T-helper 1 cell treated with Interleukin-12 subunit alpha and Interleukin-12 subunit beta and Interleukin-4 antibody, amounts not matched to agents 30 μg/mL and 1 μg/mL, for 36 hours (primary cell): Measurements from ENCODE around the gene KMT2D.

Experiments
- H3K27ac Mint-ChIP-seq: one replicate; pipeline ENCODE4 v1.8.0; 2021; ENCODE audit warnings: mild to moderate bottlenecking, mixed read lengths
- H3K27me3 Mint-ChIP-seq: one replicate; pipeline ENCODE4 v1.8.0; 2021; ENCODE audit warnings: low read depth, mixed read lengths
- H3K36me3 Mint-ChIP-seq: one replicate; pipeline ENCODE4 v1.8.0; 2021; ENCODE audit warnings: low read depth, mixed read lengths
- H3K4me1 Mint-ChIP-seq: one replicate; pipeline ENCODE4 v1.8.0; 2021; ENCODE audit warnings: low read depth, mixed read lengths
- H3K4me3 Mint-ChIP-seq: one replicate; pipeline ENCODE4 v1.8.0; 2021; ENCODE audit warnings: mild to moderate bottlenecking, moderate library complexity, mixed read lengths
- H3K9me3 Mint-ChIP-seq: one replicate; pipeline ENCODE4 v1.8.0; 2021; ENCODE audit warnings: mixed read lengths

Gene KMT2D

DNA sequence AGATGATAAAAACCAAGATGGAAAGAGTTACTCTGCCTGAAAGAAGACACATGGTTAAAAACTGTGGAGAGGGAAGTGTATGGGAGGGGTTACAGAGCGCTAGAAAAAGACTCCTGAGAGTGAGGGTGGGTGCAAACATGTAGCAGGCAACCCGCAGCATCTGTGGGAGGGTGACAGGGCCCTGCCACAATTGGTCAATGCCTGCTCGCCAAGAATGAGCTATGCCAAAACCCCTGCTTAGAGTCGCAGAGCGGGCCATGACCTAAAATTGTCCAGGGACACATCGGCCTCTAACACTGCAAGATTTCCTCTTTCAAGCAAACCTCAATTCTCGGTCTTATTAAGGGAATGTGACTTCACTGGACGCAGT lies 42.7 kb downstream of the KMT2D start:
- H3K36me3 Mint-ChIP-seq, result peaks cover 28% of the 10 kb centered on the region

DNA sequence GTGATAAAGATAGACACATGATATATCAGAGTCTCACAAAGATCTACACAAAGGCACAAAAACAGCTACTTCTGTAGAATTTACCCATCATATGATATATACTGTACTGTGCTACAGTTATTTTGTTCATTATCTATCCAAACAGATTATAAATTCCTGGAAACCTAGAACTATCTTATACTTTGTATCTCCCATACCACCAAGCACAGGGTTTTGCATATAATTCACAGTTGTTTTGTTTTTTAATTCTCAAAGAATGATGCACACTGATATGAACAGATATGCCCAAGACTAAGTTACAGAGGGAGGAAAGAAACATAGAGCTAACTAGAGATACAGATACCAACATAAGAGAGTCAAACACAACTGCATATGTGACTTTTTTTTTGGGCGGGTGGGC lies 45.4 kb downstream of the KMT2D start:
- Mint-ChIP-seq H3K27ac (peak overlapping the region; percentile 1), H3K36me3 (peaks cover 29% of the 10 kb centered on the region), H3K27me3 (no peaks in the 10 kb centered on the region), H3K4me1 (peaks cover 38% of the 10 kb centered on the region), H3K4me3 (no peak overlapping the region), H3K9me3 (no peaks in the 10 kb centered on the region)

More for the DNA sequence above, 42.7 kb downstream of the KMT2D start:
- no peaks in the 10 kb centered on the region for H3K9me3 Mint-ChIP-seq
- H3K27me3 Mint-ChIP-seq, result no peaks in the 10 kb centered on the region
- H3K4me1 Mint-ChIP-seq, result peaks cover 38% of the 10 kb centered on the region
- peak overlapping the region; percentile 99 for H3K27ac Mint-ChIP-seq
- H3K4me3 Mint-ChIP-seq, result peak overlapping the region; percentile 92

DNA sequence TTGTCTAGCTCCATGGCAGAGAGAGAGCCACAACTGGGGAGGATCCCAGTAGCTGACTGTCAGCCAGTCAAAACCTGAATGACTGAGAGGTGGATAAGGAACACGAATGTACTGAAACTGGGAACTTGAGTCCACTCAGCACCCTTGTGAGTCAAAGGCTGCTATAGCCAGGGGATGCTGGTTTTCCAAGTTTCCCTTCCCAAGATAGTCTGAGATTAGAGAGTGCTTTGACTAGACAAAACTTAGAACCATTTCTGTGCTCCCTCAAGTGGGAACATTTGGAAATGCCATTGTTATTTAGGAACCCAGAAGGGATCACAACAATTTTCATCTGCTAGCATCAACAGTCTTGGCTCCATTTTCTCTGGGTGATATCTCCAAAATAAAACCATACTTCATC lies 46.0 kb downstream of the KMT2D start:
- H3K27me3 Mint-ChIP-seq, result no peaks in the 10 kb centered on the region
- peaks cover 32% of the 10 kb centered on the region for H3K4me1 Mint-ChIP-seq
- no peak overlapping the region for H3K4me3 Mint-ChIP-seq
- peaks cover 33% of the 10 kb centered on the region for H3K36me3 Mint-ChIP-seq
- H3K9me3 Mint-ChIP-seq, result no peaks in the 10 kb centered on the region
- H3K27ac Mint-ChIP-seq, result no peak overlapping the region

DNA sequence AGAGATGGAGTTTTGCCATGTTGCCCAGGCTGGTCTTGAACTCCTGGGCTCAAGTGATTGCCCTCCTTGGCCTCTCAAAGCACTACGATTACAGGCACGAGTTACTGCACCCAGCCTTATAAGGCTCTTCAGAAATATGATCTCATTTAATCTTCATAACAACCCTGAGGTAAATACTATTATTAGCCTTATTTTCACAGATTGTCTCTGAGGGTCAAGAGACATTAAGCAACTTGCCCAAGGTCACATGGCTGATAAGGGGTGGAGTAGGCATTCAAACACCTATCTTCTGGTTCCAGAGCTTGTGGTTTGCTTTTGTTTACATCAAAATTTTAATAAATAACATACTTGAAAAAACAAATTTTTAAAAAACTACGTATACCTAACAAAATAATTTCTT lies 47.2 kb downstream of the KMT2D start:
- Mint-ChIP-seq H3K27ac (no peak overlapping the region), H3K4me1 (peaks cover 29% of the 10 kb centered on the region), H3K4me3 (no peak overlapping the region), H3K9me3 (no peaks in the 10 kb centered on the region), H3K27me3 (no peaks in the 10 kb centered on the region), H3K36me3 (peaks cover 35% of the 10 kb centered on the region)

DNA sequence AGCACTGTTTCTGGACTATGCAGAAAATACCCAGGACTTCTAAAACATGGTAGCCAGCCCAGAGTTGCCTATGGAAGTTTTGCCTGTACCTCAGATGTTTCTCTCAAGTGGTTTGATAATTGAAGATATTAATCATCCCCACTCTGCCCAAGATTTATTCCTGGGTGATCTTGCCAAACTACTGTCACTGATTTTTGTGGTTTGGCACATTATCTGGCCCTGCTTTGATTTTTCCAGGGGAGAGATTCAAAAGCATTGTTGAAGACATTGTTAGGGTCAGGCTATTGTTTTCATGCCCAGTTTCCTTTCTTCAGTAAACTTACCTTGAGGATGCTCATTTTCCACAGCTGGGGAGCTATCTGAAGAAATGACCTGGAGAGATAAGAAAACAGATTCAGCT lies 47.9 kb downstream of the KMT2D start:
- Mint-ChIP-seq H3K9me3 (no peaks in the 10 kb centered on the region), H3K36me3 (peaks cover 32% of the 10 kb centered on the region), H3K27me3 (no peaks in the 10 kb centered on the region), H3K4me3 (no peak overlapping the region), H3K27ac (no peak overlapping the region), H3K4me1 (peaks cover 26% of the 10 kb centered on the region)
